C4-2B (cell line): ENCODE data around the gene PRKCI.
"Not testable (repeated sequence)": the region's sequence is repeated elsewhere in the genome, so short reads cannot be mapped to it uniquely, and the experiment has no call there.

Experiments
- ZFX ChIP-seq: fragments of 450-650 bp; IDR thresholded peaks from 2 replicates; pipeline ENCODE4 v1.6.1; 2017
- TF ChIP-seq, protein P1 (sequence below): fragments of 450-650 bp; conservative IDR thresholded peaks from 2 replicates; pipeline ENCODE4 v1.5.1; 2017; ENCODE audit warnings: mild to moderate bottlenecking

DNA sequence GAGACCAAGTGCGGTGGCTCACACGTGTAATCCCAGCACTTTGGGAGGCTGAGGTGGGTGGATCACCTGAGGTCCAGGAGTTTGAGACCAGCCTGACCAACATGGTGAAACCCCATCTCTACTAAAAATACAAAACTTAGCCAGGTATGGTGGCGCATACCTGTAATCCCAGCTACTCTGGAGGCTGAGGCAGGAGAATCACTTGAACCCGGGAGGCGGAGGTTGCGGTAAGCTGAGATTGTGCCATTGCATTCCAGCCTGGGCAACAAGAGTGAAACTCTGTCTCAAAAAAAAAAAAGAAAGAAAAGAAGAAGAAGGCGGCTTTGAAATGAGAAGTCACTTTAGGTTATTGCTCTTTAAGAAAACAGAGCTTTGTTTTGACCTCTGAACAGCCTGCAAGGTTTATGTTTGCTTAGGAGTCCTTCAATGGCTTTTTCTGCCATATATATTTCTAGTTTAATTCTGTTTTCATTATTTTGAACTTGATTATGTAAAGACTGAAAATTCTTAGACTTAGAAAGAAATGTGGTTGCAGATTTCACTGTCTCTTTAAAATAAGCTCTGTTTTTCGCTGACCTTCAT lies 47.5 kb downstream of the PRKCI start:
- TF ChIP-seq, protein P1, sequence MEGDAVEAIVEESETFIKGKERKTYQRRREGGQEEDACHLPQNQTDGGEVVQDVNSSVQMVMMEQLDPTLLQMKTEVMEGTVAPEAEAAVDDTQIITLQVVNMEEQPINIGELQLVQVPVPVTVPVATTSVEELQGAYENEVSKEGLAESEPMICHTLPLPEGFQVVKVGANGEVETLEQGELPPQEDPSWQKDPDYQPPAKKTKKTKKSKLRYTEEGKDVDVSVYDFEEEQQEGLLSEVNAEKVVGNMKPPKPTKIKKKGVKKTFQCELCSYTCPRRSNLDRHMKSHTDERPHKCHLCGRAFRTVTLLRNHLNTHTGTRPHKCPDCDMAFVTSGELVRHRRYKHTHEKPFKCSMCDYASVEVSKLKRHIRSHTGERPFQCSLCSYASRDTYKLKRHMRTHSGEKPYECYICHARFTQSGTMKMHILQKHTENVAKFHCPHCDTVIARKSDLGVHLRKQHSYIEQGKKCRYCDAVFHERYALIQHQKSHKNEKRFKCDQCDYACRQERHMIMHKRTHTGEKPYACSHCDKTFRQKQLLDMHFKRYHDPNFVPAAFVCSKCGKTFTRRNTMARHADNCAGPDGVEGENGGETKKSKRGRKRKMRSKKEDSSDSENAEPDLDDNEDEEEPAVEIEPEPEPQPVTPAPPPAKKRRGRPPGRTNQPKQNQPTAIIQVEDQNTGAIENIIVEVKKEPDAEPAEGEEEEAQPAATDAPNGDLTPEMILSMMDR: not testable (repeated sequence)
- not testable (repeated sequence) for TF ChIP-seq ZFX
